Measurements from ENCODE around the gene COQ2.
"Not testable (repeated sequence)": the region's sequence is repeated elsewhere in the genome, so short reads cannot be mapped to it uniquely, and the experiment has no call there.

Gene COQ2

GRCh38 chr4:83285055-83285407 is 433 bp upstream of the COQ2 start:
- no peak for DNase-seq (ENCODE audit: extremely low read depth in 1 of 2, low read depth in 1 of 2)

- no peak for DNase-seq (ENCODE audit: extremely low read depth in 1 of 2, low read depth in 1 of 2)
Measured at GRCh38 chr4:83283181-83283580, 1.4 kb downstream of the COQ2 start.

GRCh38 chr4:83282049-83282535 is 2.5 kb downstream of the COQ2 start:
- peak; percentile 11 to 21 for DNase-seq (ENCODE audit: extremely low read depth in 1 of 2, low read depth in 1 of 2)

GRCh38 chr4:83281307-83281706 is 3.3 kb downstream of the COQ2 start:
- no peak for DNase-seq (ENCODE audit: extremely low read depth in 1 of 2, low read depth in 1 of 2)

GRCh38 chr4:83276299-83277040 is 8.1 kb downstream of the COQ2 start:
- DNase-seq (ENCODE audit: extremely low read depth in 1 of 2, low read depth in 1 of 2), result no peak

- DNase-seq (ENCODE audit: extremely low read depth in 1 of 2, low read depth in 1 of 2), result not testable (repeated sequence)
Measured at GRCh38 chr4:83273926-83274325, 10.7 kb downstream of the COQ2 start.

- DNase-seq (ENCODE audit: extremely low read depth in 1 of 2, low read depth in 1 of 2), result no peak
Measured at GRCh38 chr4:83272900-83273299, 11.7 kb downstream of the COQ2 start.

- DNase-seq (ENCODE audit: extremely low read depth in 1 of 2, low read depth in 1 of 2), result no peak
Measured at GRCh38 chr4:83269256-83269655, 15.3 kb downstream of the COQ2 start.

GRCh38 chr4:83268491-83268890 is 16.1 kb downstream of the COQ2 start:
- no peak for DNase-seq (ENCODE audit: extremely low read depth in 1 of 2, low read depth in 1 of 2)

- no peak for DNase-seq (ENCODE audit: extremely low read depth in 1 of 2, low read depth in 1 of 2)
Measured at GRCh38 chr4:83267830-83268475, 16.6 kb downstream of the COQ2 start.

- no peak for DNase-seq (ENCODE audit: extremely low read depth in 1 of 2, low read depth in 1 of 2)
Measured at GRCh38 chr4:83267121-83267829, 17.3 kb downstream of the COQ2 start.

- no peak for DNase-seq (ENCODE audit: extremely low read depth in 1 of 2, low read depth in 1 of 2)
Measured at GRCh38 chr4:83266689-83267088, 17.9 kb downstream of the COQ2 start.

- DNase-seq (ENCODE audit: extremely low read depth in 1 of 2, low read depth in 1 of 2), result no peak
Measured at GRCh38 chr4:83263106-83263505, 21.5 kb downstream of the COQ2 start.

GRCh38 chr4:83262682-83263081 is 21.9 kb downstream of the COQ2 start:
- DNase-seq (ENCODE audit: extremely low read depth in 1 of 2, low read depth in 1 of 2), result no peak

GRCh38 chr4:83261307-83261706 is 23.3 kb downstream of the COQ2 start:
- no peak for DNase-seq (ENCODE audit: extremely low read depth in 1 of 2, low read depth in 1 of 2)

GRCh38 chr4:83259586-83259985 is 25.0 kb downstream of the COQ2 start:
- no peak for DNase-seq (ENCODE audit: extremely low read depth in 1 of 2, low read depth in 1 of 2)

- no peak for DNase-seq (ENCODE audit: extremely low read depth in 1 of 2, low read depth in 1 of 2)
Measured at GRCh38 chr4:83258461-83258860, 26.1 kb downstream of the COQ2 start.

GRCh38 chr4:83257811-83258210 is 26.8 kb downstream of the COQ2 start:
- DNase-seq (ENCODE audit: extremely low read depth in 1 of 2, low read depth in 1 of 2), result no peak

- no peak for DNase-seq (ENCODE audit: extremely low read depth in 1 of 2, low read depth in 1 of 2)
Measured at GRCh38 chr4:83255584-83255983, 29.0 kb downstream of the COQ2 start.

- peak; percentile 34 to 46 for DNase-seq (ENCODE audit: extremely low read depth in 1 of 2, low read depth in 1 of 2)
Measured at GRCh38 chr4:83252782-83253405, 31.7 kb downstream of the COQ2 start.

- no peak for DNase-seq (ENCODE audit: extremely low read depth in 1 of 2, low read depth in 1 of 2)
Measured at GRCh38 chr4:83251447-83251830, 33.2 kb downstream of the COQ2 start.

Data from activated CD8-positive, alpha-beta memory T cell treated with anti-CD3 and anti-CD28 coated beads for 1 hour (primary cell).